Measurements from ENCODE around the gene MFSD11.
A peak's percentile ranks its signal among the peaks of the same experiment; 100 is the strongest.
"Not testable (repeated sequence)": the region's sequence is repeated elsewhere in the genome, so short reads cannot be mapped to it uniquely, and the experiment has no call there.

Gene MFSD11

GRCh38 chr17:76737676-76738467 is at the start of gene MFSD11:
Gene MFSD11, plus strand, starts transcription at chr17:76738119. Its CDS starts 234 bp downstream, at chr17:76738353.
- peak; percentile 97 for DNase-seq

GRCh38 chr17:76688165-76688622 is 49.7 kb upstream of the MFSD11 start:
- no peak for DNase-seq

- DNase-seq = no peak
These were observed 48.1 kb upstream of the MFSD11 start for GRCh38 chr17:76689859-76690258.

GRCh38 chr17:76690596-76691280 is 47.2 kb upstream of the MFSD11 start:
- DNase-seq = no peak

DNA sequence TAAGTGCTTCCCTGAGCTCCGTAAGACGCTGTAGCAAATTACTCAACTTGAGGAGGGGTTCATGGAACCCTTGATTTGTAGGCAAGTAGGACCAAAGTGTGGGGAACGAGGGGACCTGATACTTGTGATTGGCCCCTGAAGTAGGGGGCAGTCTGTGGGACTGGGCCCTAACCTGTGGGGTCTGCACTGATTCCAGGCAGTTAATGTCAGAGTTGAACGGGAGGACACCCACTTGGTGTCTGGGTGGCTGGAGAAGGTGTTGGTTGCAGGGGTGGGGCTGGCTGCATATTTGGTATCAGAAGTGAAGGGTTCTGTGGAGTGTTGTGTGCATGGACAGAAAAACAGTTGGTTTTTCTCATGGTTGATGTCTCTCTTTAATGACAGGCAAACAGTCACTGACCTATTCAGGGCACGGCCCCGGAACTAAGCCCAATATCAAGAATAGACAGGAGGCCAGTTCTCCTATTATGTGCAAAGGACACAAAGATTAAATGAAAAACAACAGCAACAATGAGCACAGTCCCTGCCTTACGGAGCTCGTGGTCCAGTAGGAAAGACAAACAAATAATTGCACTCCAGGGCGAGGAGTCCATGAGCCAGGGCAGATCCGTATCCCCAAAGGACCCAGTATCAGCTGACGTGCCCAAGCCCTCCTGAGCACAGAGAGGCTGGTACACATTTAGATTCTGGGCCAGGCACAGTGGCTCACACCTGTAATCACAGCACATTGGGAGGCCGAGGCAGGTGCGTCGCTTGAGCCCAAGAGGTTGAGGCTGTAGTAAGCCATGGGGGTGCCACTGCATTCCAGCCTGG is 46.3 kb upstream of the MFSD11 start:
- no peak for DNase-seq

GRCh38 chr17:76695059-76695831 is 42.7 kb upstream of the MFSD11 start:
- no peak for DNase-seq

GRCh38 chr17:76696763-76697701 is 40.9 kb upstream of the MFSD11 start:
- DNase-seq = no peak

DNA sequence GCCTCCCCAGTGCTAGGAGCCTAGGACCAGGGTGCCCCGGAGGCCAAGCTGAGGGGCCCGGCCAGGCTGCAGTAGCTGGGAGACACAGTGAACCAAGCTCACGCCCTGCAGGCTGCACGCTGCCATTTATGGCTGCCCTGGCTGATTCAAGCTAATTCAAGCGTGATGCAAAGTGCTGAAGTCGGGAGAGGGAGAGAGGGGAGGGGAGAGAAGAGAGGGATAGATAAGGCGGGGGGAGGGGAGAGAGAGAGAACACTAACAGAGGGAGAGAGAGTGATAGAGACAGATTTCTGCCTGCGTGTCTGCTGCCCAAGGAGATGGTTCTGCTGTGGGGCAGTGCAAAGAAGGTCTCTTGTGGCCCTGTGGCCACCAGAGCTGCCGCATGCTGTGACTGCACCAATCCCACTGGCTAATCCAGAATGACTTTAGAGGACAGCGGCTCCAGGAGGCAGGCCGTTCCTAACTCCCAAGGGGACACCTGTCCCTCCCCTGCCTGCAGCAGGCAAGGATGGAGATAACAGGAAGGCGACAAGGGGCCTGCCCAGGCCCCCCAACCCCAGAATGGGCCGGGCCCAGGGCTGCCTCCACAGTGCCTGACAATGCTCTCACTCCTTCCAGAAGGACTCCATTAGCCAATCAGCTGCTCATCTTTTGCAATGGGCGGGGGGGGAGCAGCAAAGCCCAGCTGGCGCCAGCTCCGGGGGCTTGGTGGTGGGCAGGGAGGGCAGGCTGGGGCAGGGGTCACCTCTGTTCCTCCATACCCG is 40.0 kb upstream of the MFSD11 start:
- no peak for DNase-seq

DNA sequence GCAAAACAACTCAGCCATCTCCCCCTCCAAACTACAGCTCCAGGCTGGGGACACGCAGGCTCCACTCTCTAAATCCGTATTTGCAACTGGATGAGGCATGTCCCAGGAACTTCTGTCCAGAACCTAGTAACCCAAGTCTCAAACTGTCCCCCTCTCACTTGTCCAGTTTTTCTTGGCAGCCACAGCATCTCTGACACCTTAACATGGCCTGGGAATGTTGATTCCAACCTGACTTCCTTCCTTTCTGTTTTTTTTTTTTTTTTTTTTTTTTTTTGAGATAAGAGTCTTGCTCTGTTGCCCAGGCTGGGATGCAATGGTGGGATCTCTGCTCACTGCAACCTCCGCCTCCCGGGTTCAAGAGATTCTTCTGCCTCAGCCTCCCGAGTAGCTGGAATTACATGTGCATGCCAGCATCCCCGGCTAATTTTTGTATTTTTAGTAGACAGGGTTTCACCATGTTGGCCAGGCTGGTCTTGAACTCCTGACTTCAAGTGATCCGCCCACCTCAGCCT is 39.4 kb upstream of the MFSD11 start:
- DNase-seq = not testable (repeated sequence)

GRCh38 chr17:76700270-76700616 is 37.7 kb upstream of the MFSD11 start:
- peak; percentile 73 for DNase-seq

- peak; percentile 85 for DNase-seq
These were observed 37.1 kb upstream of the MFSD11 start for GRCh38 chr17:76700617-76701470.

DNA sequence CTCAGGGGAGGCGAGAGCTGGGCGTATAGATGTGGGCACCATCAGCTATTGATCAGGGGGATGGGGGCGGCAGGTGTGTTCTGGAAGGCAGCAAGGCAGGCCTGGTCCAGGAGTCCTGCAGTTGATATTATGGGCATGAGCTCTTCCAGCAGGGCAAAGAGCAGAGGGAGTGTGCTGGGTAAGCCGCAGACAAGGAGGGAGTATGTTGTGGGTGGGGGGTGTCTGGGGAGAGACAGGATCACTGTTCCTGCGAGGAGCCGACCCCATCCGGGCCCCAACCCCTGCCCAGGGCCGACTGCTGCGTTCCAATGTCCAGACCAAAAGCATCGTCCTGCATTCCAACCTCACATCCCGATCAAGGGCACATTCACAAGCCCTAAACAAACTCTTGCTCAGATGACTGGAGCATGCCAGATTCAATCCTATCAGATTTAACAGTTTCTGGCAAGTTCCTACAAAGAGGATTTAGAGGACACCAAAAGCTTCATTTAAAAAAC is 36.4 kb upstream of the MFSD11 start:
- no peak for DNase-seq

GRCh38 chr17:76702076-76702475 is 35.8 kb upstream of the MFSD11 start:
- no peak for DNase-seq

DNA sequence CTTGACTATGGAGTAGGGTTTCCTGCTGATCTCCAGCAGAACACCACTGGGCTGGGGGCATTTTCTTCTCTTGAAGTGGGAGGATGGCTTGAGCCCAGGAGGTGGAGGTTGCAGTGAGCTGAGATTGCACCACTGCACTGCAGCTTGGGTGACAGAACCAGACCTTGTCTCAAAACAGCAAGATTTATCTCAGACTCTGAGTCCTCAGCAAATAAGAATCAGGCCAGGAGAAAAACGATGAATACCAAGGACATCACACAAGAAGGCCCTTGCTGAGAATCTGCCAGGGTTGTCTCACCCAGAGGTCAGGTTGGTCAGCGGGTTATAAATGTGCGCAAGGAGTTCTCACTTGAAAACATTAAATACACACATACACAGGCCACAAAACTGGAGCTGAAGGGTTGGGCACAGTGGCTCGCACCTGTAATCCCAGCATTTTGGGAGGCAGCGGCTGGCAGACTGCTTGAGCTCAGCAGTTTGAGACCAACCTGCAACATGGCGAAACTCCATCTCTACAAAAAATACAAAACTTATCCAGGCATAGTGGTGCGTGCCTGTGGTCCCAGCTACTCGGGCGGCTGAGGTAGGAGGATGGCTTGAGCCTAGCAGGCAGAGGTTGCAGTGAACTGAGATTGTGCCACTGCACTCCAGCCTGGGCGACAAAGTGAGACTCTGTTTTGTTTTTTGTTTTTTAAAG is 34.8 kb upstream of the MFSD11 start:
- DNase-seq = no peak

DNA sequence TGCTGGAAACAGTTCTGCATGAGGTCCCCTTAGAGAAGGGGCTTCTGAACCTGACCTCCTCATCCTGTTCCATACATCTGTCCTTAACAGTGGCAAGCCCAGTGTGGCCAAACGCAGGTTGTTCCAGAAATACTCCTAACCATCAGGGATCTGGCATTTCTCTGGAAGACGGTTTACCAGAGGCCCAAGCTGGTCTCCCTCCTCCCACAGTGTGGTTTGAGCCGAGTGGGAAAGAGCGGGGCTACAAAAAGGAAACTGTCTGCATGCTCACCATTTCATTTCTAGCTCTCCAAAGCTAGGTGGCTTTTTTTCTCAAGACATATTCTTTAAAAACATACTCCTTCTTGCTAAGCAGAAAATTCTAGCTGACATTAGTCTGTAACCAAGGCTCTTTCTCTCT is 33.1 kb upstream of the MFSD11 start:
- peak; percentile 52 for DNase-seq

DNA sequence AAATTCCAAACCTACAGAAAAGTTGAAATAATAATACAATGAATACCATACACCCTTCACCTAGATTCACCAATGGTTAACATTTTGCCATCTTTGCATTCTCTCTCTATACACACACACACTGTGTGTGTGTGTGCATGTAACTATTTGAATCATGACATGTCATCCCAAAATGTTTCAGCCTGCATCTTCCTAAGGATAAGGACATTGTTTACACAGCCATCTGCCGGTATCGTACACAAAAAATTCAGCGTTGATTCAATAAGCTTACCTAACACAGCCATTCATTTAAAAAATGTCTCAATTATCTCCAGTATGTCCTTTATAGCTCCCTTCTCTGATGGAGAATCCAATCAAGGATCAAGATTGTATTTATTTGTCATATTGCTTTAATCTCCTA is 31.1 kb upstream of the MFSD11 start:
- no peak for DNase-seq

DNA sequence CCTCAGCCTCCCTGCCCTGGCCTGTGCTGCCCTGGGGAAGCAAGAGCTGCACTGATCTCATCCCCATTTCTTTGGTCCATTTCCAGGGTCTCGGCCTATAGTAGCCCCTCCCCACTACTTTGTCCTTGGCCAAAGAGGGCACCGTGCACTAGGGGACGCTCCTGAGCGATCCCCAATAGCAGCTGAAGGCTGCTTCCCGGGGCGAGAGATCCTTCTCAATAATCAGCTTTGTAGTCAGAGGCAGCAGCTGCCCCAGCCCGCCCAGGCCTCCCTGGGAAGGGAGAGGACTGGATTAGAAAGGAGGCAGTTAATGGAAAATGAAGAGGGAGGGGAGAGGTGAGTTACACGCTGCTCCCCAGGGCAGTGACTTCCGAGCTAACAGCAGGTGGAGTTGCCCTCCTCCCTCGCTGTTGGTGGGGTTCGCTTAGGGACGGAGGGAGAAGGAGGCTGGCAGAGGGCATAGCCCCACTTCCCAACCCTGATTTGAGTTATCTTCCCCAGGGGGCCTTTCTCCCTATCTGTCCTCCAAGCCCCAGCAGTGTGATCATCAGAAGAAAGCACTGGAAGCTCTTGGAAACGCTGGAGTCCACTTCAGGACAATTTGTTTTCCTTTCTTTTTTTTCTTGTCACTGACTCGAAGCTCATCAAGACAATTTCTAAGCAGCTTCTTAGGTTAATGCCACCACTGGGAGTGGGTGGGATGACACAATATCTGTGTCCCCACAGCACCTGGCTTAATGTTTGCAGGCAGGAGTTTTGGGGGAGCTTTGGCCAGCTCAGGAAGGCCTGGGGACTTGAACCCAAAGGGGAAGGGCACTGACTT is 29.7 kb upstream of the MFSD11 start:
- DNase-seq = peak; percentile 68
